Ishikawa (cell line): Measurements from ENCODE around the gene CNTN4.
A peak's percentile ranks its signal among the peaks of the same experiment; 100 is the strongest.

Experiments used
- CEBPB ChIP-seq: IDR thresholded peaks from 2 replicates; pipeline ENCODE4 v1.6.1; 2012
- CREB1 ChIP-seq: IDR thresholded peaks from 2 replicates; pipeline ENCODE4 v1.6.1; 2012; ENCODE audit warnings: low read depth
- EGR1 ChIP-seq: IDR thresholded peaks from 2 replicates; pipeline ENCODE4 v1.6.1; 2012
- EP300 ChIP-seq: IDR thresholded peaks from 2 replicates; pipeline ENCODE4 v1.6.1; 2012; ENCODE audit warnings: borderline replicate concordance
- FOXM1 ChIP-seq: IDR thresholded peaks from 2 replicates; pipeline ENCODE4 v1.6.1; 2012; ENCODE audit warnings: low read depth, borderline replicate concordance
- MAX ChIP-seq: IDR thresholded peaks from 2 replicates; pipeline ENCODE4 v1.6.1; 2012
- NFIC ChIP-seq: IDR thresholded peaks from 2 replicates; pipeline ENCODE4 v1.6.1; 2012
- RAD21 ChIP-seq: IDR thresholded peaks from 2 replicates; pipeline ENCODE4 v1.6.1; 2012; ENCODE audit warnings: low read depth
- REST ChIP-seq: IDR thresholded peaks from 2 replicates; pipeline ENCODE4 v1.6.1; 2012; ENCODE audit warnings: low read depth, mild to moderate bottlenecking
- TAF1 ChIP-seq: IDR thresholded peaks from 2 replicates; pipeline ENCODE4 v1.6.1; 2012; ENCODE audit warnings: low read depth, mild to moderate bottlenecking
- TCF12 ChIP-seq: IDR thresholded peaks from 2 replicates; pipeline ENCODE4 v1.6.1; 2012; ENCODE audit warnings: low read depth
- TEAD4 ChIP-seq: IDR thresholded peaks from 2 replicates; pipeline ENCODE4 v1.6.1; 2012
- USF1 ChIP-seq: IDR thresholded peaks from 2 replicates; pipeline ENCODE4 v1.6.1; 2012
- YY1 ChIP-seq: IDR thresholded peaks from 2 replicates; pipeline ENCODE4 v1.6.1; 2012; ENCODE audit warnings: low read depth
- ZBTB7A ChIP-seq: IDR thresholded peaks from 2 replicates; pipeline ENCODE4 v1.6.1; 2012; ENCODE audit warnings: low read depth

Gene CNTN4

GRCh38 chr3:2921452-2921851 is 822.8 kb downstream of the CNTN4 start:
- TF ChIP-seq YY1 (no peak), RAD21 (no peak), TEAD4 (no peak), ZBTB7A (no peak), TCF12 (no peak), USF1 (no peak), EP300 (no peak), NFIC (no peak), REST (no peak), TAF1 (no peak), FOXM1 (no peak), CEBPB (no peak)

GRCh38 chr3:2921903-2922302 is 823.2 kb downstream of the CNTN4 start:
- peak; percentile 19; the same call in 1 of the 2 replicates for TF ChIP-seq RAD21
- TF ChIP-seq CEBPB, result no peak
- TF ChIP-seq TAF1, result no peak
- TF ChIP-seq ZBTB7A, result no peak

- TF ChIP-seq FOXM1 (no peak), NFIC (no peak), TAF1 (no peak), RAD21 (no peak), CEBPB (no peak), EP300 (no peak), USF1 (no peak), CREB1 (no peak), YY1 (no peak)
Measured at GRCh38 chr3:2923390-2923789, 824.7 kb downstream of the CNTN4 start.

- TF ChIP-seq TCF12, result no peak
- no peak for TF ChIP-seq FOXM1
- TF ChIP-seq REST, result no peak
- no peak for TF ChIP-seq EP300
- no peak for TF ChIP-seq MAX
- TF ChIP-seq RAD21, result no peak
- TF ChIP-seq TEAD4, result no peak
- TF ChIP-seq TAF1, result no peak
- no peak for TF ChIP-seq EGR1
- no peak for TF ChIP-seq CEBPB
- no peak for TF ChIP-seq ZBTB7A
- TF ChIP-seq USF1, result no peak
- TF ChIP-seq CREB1, result no peak
- TF ChIP-seq NFIC, result no peak
- TF ChIP-seq YY1, result no peak
Measured at GRCh38 chr3:2927259-2927658, 828.6 kb downstream of the CNTN4 start.

GRCh38 chr3:2929574-2929973 is 830.9 kb downstream of the CNTN4 start:
- TF ChIP-seq NFIC (no peak), CEBPB (no peak), YY1 (no peak), EP300 (no peak), RAD21 (no peak), CREB1 (no peak), USF1 (no peak)

- TF ChIP-seq EGR1 (no peak), RAD21 (no peak), ZBTB7A (no peak), MAX (no peak), REST (no peak), EP300 (no peak), FOXM1 (no peak), USF1 (no peak), CEBPB (no peak), NFIC (no peak), TAF1 (no peak), TEAD4 (no peak), TCF12 (no peak), YY1 (no peak), CREB1 (no peak)
Measured at GRCh38 chr3:2931265-2931664, 832.6 kb downstream of the CNTN4 start.
